Osteoblast (primary cell): ENCODE results near the gene RAD1. TPM values are rescaled to one million over a fixed set of nuclear protein-coding genes. Genes with fewer than 3 reads are reported as not detected.

Experiments
- DNase-seq: peaks from one replicate; pipeline ENCODE4 v3.0.0; 2011; ENCODE audit warnings: low spot score, mixed read lengths; ENCODE audit not compliant: insufficient read length; ENCODE audit errors: missing footprints
- H2AFZ ChIP-seq: 2 replicates; pipeline ENCODE4 v1.6.0; 2011; ENCODE audit warnings: mild to moderate bottlenecking, low read length
- H3K27ac ChIP-seq: 2 replicates; pipeline ENCODE4 v1.5.1; 2011; ENCODE audit warnings: mild to moderate bottlenecking, low read depth, low read length, moderate library complexity
- H3K27me3 ChIP-seq: 2 replicates; pipeline ENCODE4 v1.6.0; 2012; ENCODE audit warnings: mild to moderate bottlenecking, control low read depth, inconsistent platforms, low read length, moderate library complexity; ENCODE audit not compliant: insufficient read depth
- H3K36me3 ChIP-seq: 2 replicates; pipeline ENCODE4 v1.5.1; 2011; ENCODE audit warnings: mild to moderate bottlenecking, low read length, control low read depth, moderate library complexity; ENCODE audit not compliant: insufficient read depth
- H3K4me1 ChIP-seq: 2 replicates; pipeline ENCODE4 v1.5.1; 2011; ENCODE audit warnings: mild to moderate bottlenecking, low read length, control low read depth, moderate library complexity; ENCODE audit not compliant: insufficient read depth
- H3K4me2 ChIP-seq: 2 replicates; pipeline ENCODE4 v1.6.0; 2011; ENCODE audit warnings: mild to moderate bottlenecking, low read length; ENCODE audit not compliant: insufficient read depth
- H3K4me3 ChIP-seq: fragments of 200-600 bp; sonication (generic); 3 replicates; pipeline ENCODE4 v1.5.1; 2012; ENCODE audit warnings: mild to moderate bottlenecking, low read length, inconsistent platforms; ENCODE audit not compliant: insufficient read depth
- H3K79me2 ChIP-seq: 2 replicates; pipeline ENCODE4 v1.6.0; 2012; ENCODE audit warnings: mild to moderate bottlenecking, low read length, control low read depth, inconsistent platforms; ENCODE audit not compliant: insufficient read depth
- H3K9me3 ChIP-seq: 2 replicates; pipeline ENCODE4 v1.5.1; 2011; ENCODE audit warnings: low read depth, low read length, control low read depth
- H4K20me1 ChIP-seq: 2 replicates; pipeline ENCODE4 v1.6.0; 2012; ENCODE audit warnings: mild to moderate bottlenecking, low read length, control low read depth; ENCODE audit not compliant: insufficient read depth
- total RNA-seq: library from RNA; depleted of rRNA; stranded (reverse); fragments of >200 nt; gene quantifications from 2 replicates; pipeline ENCODE4 v1.2.3, GENCODE V29; 2012
- TF ChIP-seq, protein P1 (sequence below): IDR thresholded peaks from 2 replicates; pipeline ENCODE4 v1.5.1; 2011; ENCODE audit warnings: mild to moderate bottlenecking, low read depth, low read length, moderate library complexity; ENCODE audit errors: extremely low read depth

RAD1 gene
- total RNA-seq, 1 donor = 54.6 TPM

- Histone ChIP-seq H2AFZ (no peak overlapping the region), H3K27ac (no peak overlapping the region), H4K20me1 (no peaks in the 10 kb centered on the region), H3K9me3 (no peaks in the 10 kb centered on the region), H3K4me3 (no peak overlapping the region), H3K4me1 (peaks cover 17% of the 10 kb centered on the region), H3K79me2 (no peaks in the 10 kb centered on the region), H3K36me3 (no peaks in the 10 kb centered on the region), H3K4me2 (no peak overlapping the region), H3K27me3 (no peaks in the 10 kb centered on the region)
- TF ChIP-seq, protein P1, sequence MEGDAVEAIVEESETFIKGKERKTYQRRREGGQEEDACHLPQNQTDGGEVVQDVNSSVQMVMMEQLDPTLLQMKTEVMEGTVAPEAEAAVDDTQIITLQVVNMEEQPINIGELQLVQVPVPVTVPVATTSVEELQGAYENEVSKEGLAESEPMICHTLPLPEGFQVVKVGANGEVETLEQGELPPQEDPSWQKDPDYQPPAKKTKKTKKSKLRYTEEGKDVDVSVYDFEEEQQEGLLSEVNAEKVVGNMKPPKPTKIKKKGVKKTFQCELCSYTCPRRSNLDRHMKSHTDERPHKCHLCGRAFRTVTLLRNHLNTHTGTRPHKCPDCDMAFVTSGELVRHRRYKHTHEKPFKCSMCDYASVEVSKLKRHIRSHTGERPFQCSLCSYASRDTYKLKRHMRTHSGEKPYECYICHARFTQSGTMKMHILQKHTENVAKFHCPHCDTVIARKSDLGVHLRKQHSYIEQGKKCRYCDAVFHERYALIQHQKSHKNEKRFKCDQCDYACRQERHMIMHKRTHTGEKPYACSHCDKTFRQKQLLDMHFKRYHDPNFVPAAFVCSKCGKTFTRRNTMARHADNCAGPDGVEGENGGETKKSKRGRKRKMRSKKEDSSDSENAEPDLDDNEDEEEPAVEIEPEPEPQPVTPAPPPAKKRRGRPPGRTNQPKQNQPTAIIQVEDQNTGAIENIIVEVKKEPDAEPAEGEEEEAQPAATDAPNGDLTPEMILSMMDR = no peak
- no peak for DNase-seq
Measured at GRCh38 chr5:34857894-34858293, 57.4 kb downstream of the RAD1 start.

DNA sequence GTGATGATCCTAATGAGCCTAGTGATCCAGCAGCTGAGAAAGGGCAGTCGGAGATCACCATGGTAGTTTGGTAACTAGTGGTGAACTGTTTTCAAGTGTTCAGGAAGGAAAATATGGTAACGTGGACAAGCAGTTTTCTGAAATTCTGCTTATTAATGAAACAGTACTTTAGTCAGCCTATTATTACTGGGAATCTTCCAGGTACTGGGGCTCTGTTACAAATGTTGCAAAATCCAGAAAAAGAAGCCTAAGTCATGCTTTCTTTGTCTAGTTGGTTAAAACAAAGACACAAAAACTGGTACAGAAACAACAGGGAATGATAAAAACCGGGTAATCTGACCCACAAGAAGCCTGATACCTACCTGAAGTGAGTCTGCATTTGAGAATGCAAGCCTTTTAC lies 58.1 kb downstream of the RAD1 start:
- Histone ChIP-seq H3K27ac (no peak overlapping the region), H3K9me3 (no peaks in the 10 kb centered on the region), H2AFZ (peak overlapping the region; percentile 57), H4K20me1 (no peaks in the 10 kb centered on the region), H3K4me1 (peaks cover 17% of the 10 kb centered on the region), H3K4me3 (no peak overlapping the region), H3K27me3 (no peaks in the 10 kb centered on the region), H3K4me2 (no peak overlapping the region), H3K36me3 (no peaks in the 10 kb centered on the region), H3K79me2 (no peaks in the 10 kb centered on the region)
- no peak for DNase-seq
- TF ChIP-seq, protein P1 = no peak

Other genes with a start within 250 kb of the RAD1 start
- gene TTC23L, start 76.3 kb downstream of the RAD1 start, total RNA-seq = 0.29 TPM in 1 of 2 replicates, not detected in the other
- gene BRIX1, start 207 bp upstream of the RAD1 start, total RNA-seq = 54.2 and 59.7 TPM in 2 replicates
- gene DNAJC21, start 14.1 kb upstream of the RAD1 start, total RNA-seq = 31.5 and 32.2 TPM in 2 replicates
- not detected in 2 replicates for gene AGXT2, start 132.4 kb upstream of the RAD1 start, total RNA-seq